GM12875 (cell line): Measurements from ENCODE around the gene NUP210.

Experiments used
- H3K4me3 ChIP-seq: one replicate; pipeline ENCODE4 v1.5.1; 2011; ENCODE audit warnings: low read depth, low read length, control low read depth
- CTCF ChIP-seq: IDR thresholded peaks from 2 replicates; pipeline ENCODE4 v1.5.1; 2011; ENCODE audit warnings: low read depth, mild to moderate bottlenecking, control low read depth, inconsistent platforms, low read length, moderate library complexity, borderline replicate concordance; ENCODE audit not compliant: insufficient read depth

Gene NUP210

GRCh38 chr3:13283877-13284264, 136.3 kb downstream of the NUP210 start:
- H3K4me3 ChIP-seq: no peak overlapping the region
- TF ChIP-seq CTCF: no peak

GRCh38 chr3:13282986-13283876, 136.9 kb downstream of the NUP210 start:
- no peak overlapping the region for H3K4me3 ChIP-seq
- 0 out of 2 replicates have a peak, but pooled peaks have one; percentile 9 for TF ChIP-seq CTCF

- H3K4me3 ChIP-seq: no peak overlapping the region
- TF ChIP-seq CTCF: no peak
These were observed 137.7 kb downstream of the NUP210 start for GRCh38 chr3:13282358-13282985.

- no peak for TF ChIP-seq CTCF
- H3K4me3 ChIP-seq: no peak overlapping the region
These were observed 138.4 kb downstream of the NUP210 start for GRCh38 chr3:13281507-13282357.

- no peak overlapping the region for H3K4me3 ChIP-seq
- no peak for TF ChIP-seq CTCF
These were observed 139.2 kb downstream of the NUP210 start for GRCh38 chr3:13280811-13281506.

- no peak for TF ChIP-seq CTCF
- no peak overlapping the region for H3K4me3 ChIP-seq
These were observed 139.9 kb downstream of the NUP210 start for GRCh38 chr3:13280122-13280790.
